ENCODE data around the gene QKI.
"Not testable (repeated sequence)": the region's sequence is repeated elsewhere in the genome, so short reads cannot be mapped to it uniquely, and the experiment has no call there.

The QKI gene

GRCh38 chr6:163589387-163589786 is 174.9 kb downstream of the QKI start:
- H3K4me1 ChIP-seq (ENCODE audit: low read length), result no peaks in the 10 kb centered on the region
- H2AFZ ChIP-seq (ENCODE audit: low read length), result no peak overlapping the region
- H3F3A ChIP-seq (ENCODE audit: insufficient read depth, low read length), result no peaks in the 10 kb centered on the region
- H3K9ac ChIP-seq (ENCODE audit: low read length), result no peak overlapping the region
- H3K27me3 ChIP-seq (replicated peaks; ENCODE audit: insufficient read depth, low read length), result no peaks in the 10 kb centered on the region
- TF ChIP-seq CTCF (IDR thresholded peaks at IDR 0.05; ENCODE audit: low read length) (no peak), EZH2phosphoT487 (IDR thresholded peaks at IDR 0.05; ENCODE audit: low read length) (no peak), EZH2 (optimal IDR thresholded peaks at IDR 0.05; ENCODE audit: low read depth, low read length) (no peak)
- no peaks in the 10 kb centered on the region for H3K36me3 ChIP-seq (replicated peaks; ENCODE audit: insufficient read depth, low read length)
- DNase-seq, result no peak
- no peaks in the 10 kb centered on the region for H4K20me1 ChIP-seq (ENCODE audit: insufficient read depth, low read length)
- H3K9me2 ChIP-seq (replicated peaks; ENCODE audit: insufficient read depth, low read length), result no peaks in the 10 kb centered on the region
- H3K27ac ChIP-seq (ENCODE audit: low read length), result no peak overlapping the region
- no peak overlapping the region for H3K4me2 ChIP-seq (ENCODE audit: low read depth, low read length)
- no peaks in the 10 kb centered on the region for H3K9me3 ChIP-seq (replicated peaks; ENCODE audit: insufficient read depth, low read length)
- H3K4me3 ChIP-seq (ENCODE audit: low read length), result no peak overlapping the region
- H3K79me2 ChIP-seq (ENCODE audit: low read length), result no peaks in the 10 kb centered on the region

DNA sequence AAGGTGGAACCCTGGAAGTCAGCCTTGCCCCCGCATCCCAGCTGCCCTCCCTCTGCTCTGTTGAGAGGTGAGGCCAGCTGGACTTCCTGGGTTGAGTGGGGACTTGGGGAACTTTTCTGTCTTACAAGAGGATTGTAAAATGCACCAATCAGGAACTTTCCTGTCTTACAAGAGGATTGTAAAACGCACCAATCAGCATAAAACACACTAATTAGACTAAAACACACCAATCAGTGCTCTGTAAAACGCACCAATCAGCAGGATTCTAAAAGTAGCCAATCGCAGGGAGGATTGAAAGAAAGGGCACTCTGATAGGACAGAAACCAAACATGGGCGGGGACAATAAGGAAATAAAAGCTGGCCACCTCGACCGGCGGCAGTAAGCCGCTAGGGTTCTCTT is 175.6 kb downstream of the QKI start:
- H3K9ac ChIP-seq (ENCODE audit: low read length); H3K9me2 ChIP-seq (replicated peaks; ENCODE audit: insufficient read depth, low read length); DNase-seq; H3K27ac ChIP-seq (ENCODE audit: low read length); H3F3A ChIP-seq (ENCODE audit: insufficient read depth, low read length); H3K4me1 ChIP-seq (ENCODE audit: low read length); H3K9me3 ChIP-seq (replicated peaks; ENCODE audit: insufficient read depth, low read length); H3K4me2 ChIP-seq (ENCODE audit: low read depth, low read length); H2AFZ ChIP-seq (ENCODE audit: low read length); H4K20me1 ChIP-seq (ENCODE audit: insufficient read depth, low read length); H3K36me3 ChIP-seq (replicated peaks; ENCODE audit: insufficient read depth, low read length); H3K4me3 ChIP-seq (ENCODE audit: low read length); H3K79me2 ChIP-seq (ENCODE audit: low read length); H3K27me3 ChIP-seq (replicated peaks; ENCODE audit: insufficient read depth, low read length): not testable (repeated sequence)

GRCh38 chr6:163592872-163593271 is 178.4 kb downstream of the QKI start:
- H3K9me3 ChIP-seq (replicated peaks; ENCODE audit: insufficient read depth, low read length), result no peaks in the 10 kb centered on the region
- H4K20me1 ChIP-seq (ENCODE audit: insufficient read depth, low read length), result no peaks in the 10 kb centered on the region
- H3K36me3 ChIP-seq (replicated peaks; ENCODE audit: insufficient read depth, low read length), result no peaks in the 10 kb centered on the region
- no peaks in the 10 kb centered on the region for H3K4me1 ChIP-seq (ENCODE audit: low read length)
- H3K27me3 ChIP-seq (replicated peaks; ENCODE audit: insufficient read depth, low read length), result no peaks in the 10 kb centered on the region
- no peak overlapping the region for H3K4me2 ChIP-seq (ENCODE audit: low read depth, low read length)
- H3K4me3 ChIP-seq (ENCODE audit: low read length), result no peak overlapping the region
- H3K9ac ChIP-seq (ENCODE audit: low read length), result no peak overlapping the region
- H2AFZ ChIP-seq (ENCODE audit: low read length), result no peak overlapping the region
- no peaks in the 10 kb centered on the region for H3F3A ChIP-seq (ENCODE audit: insufficient read depth, low read length)
- no peaks in the 10 kb centered on the region for H3K9me2 ChIP-seq (replicated peaks; ENCODE audit: insufficient read depth, low read length)
- DNase-seq, result no peak
- no peak for TF ChIP-seq EZH2 (optimal IDR thresholded peaks at IDR 0.05; ENCODE audit: low read depth, low read length)
- TF ChIP-seq EZH2phosphoT487 (IDR thresholded peaks at IDR 0.05; ENCODE audit: low read length), result no peak
- no peak for TF ChIP-seq CTCF (IDR thresholded peaks at IDR 0.05; ENCODE audit: low read length)
- H3K27ac ChIP-seq (ENCODE audit: low read length), result no peak overlapping the region
- H3K79me2 ChIP-seq (ENCODE audit: low read length), result no peaks in the 10 kb centered on the region

DNA sequence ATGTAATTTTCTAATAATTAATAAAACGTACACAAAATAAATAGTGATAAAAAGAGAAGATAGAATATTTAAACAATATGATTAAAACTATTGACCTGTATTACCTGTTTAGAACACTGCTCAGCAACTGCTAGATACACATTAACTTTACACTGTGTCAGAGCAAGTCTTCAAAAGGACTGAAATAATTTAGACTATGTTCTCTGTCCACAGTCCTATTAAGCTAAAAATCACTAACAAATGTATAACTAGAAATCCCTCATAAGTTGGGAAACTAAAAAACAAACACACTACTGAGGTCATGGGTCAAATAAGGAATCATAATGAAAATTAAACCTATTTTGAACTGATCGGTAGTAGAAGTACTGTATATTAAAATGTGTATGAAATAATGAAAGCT is 181.7 kb downstream of the QKI start:
- Histone ChIP-seq H3K27me3 (replicated peaks; ENCODE audit: insufficient read depth, low read length) (no peaks in the 10 kb centered on the region), H3K9ac (ENCODE audit: low read length) (no peak overlapping the region)
- TF ChIP-seq CTCF (IDR thresholded peaks at IDR 0.05; ENCODE audit: low read length) (no peak), EZH2phosphoT487 (IDR thresholded peaks at IDR 0.05; ENCODE audit: low read length) (no peak), EZH2 (optimal IDR thresholded peaks at IDR 0.05; ENCODE audit: low read depth, low read length) (no peak)

More for the DNA sequence above, 181.7 kb downstream of the QKI start:
- H3K9me3 ChIP-seq (replicated peaks; ENCODE audit: insufficient read depth, low read length), result no peaks in the 10 kb centered on the region
- H3K27ac ChIP-seq (ENCODE audit: low read length), result no peak overlapping the region
- no peaks in the 10 kb centered on the region for H3F3A ChIP-seq (ENCODE audit: insufficient read depth, low read length)
- no peak overlapping the region for H3K4me3 ChIP-seq (ENCODE audit: low read length)
- H3K4me1 ChIP-seq (ENCODE audit: low read length), result no peaks in the 10 kb centered on the region
- H3K79me2 ChIP-seq (ENCODE audit: low read length), result no peaks in the 10 kb centered on the region
- no peak overlapping the region for H3K4me2 ChIP-seq (ENCODE audit: low read depth, low read length)
- H3K36me3 ChIP-seq (replicated peaks; ENCODE audit: insufficient read depth, low read length), result no peaks in the 10 kb centered on the region
- no peaks in the 10 kb centered on the region for H3K9me2 ChIP-seq (replicated peaks; ENCODE audit: insufficient read depth, low read length)
- no peaks in the 10 kb centered on the region for H4K20me1 ChIP-seq (ENCODE audit: insufficient read depth, low read length)
- no peak overlapping the region for H2AFZ ChIP-seq (ENCODE audit: low read length)
- no peak for DNase-seq

Measured in MM.1S (cell line).